ENCODE data around the gene ABCB11.

DNA sequence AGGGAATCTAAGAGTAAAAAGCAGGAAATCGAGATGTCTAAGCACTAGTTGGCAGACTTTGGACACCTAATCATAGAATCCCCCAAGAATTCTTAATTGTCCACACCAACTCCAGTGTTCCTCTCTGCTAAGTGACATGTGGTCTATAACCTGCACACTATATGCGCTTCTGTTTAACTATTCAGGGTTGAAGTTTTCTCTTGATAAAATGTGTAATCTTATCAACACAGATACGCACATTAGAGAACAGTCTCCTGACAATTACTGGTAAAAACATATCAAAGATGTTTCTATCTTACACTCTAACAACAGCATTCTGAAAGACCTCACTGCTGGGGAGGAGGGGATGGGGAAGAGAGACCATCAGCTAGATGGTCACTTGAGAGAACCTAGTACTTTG, 3.9 kb downstream of the ABCB11 start:
- TF ChIP-seq POLR2A (IDR thresholded peaks at IDR 0.05) = no peak
- TF ChIP-seq, protein P1, sequence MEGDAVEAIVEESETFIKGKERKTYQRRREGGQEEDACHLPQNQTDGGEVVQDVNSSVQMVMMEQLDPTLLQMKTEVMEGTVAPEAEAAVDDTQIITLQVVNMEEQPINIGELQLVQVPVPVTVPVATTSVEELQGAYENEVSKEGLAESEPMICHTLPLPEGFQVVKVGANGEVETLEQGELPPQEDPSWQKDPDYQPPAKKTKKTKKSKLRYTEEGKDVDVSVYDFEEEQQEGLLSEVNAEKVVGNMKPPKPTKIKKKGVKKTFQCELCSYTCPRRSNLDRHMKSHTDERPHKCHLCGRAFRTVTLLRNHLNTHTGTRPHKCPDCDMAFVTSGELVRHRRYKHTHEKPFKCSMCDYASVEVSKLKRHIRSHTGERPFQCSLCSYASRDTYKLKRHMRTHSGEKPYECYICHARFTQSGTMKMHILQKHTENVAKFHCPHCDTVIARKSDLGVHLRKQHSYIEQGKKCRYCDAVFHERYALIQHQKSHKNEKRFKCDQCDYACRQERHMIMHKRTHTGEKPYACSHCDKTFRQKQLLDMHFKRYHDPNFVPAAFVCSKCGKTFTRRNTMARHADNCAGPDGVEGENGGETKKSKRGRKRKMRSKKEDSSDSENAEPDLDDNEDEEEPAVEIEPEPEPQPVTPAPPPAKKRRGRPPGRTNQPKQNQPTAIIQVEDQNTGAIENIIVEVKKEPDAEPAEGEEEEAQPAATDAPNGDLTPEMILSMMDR (IDR thresholded peaks at IDR 0.05 in 4 of 5, conservative IDR thresholded peaks at IDR 0.05 in 1 of 5) = no peak

Data from gastrocnemius medialis (tissue), 4 donors.